Measurements from ENCODE around the gene XPNPEP3.
"Not testable (repeated sequence)": the region's sequence is repeated elsewhere in the genome, so short reads cannot be mapped to it uniquely, and the experiment has no call there.

Gene XPNPEP3

DNA sequence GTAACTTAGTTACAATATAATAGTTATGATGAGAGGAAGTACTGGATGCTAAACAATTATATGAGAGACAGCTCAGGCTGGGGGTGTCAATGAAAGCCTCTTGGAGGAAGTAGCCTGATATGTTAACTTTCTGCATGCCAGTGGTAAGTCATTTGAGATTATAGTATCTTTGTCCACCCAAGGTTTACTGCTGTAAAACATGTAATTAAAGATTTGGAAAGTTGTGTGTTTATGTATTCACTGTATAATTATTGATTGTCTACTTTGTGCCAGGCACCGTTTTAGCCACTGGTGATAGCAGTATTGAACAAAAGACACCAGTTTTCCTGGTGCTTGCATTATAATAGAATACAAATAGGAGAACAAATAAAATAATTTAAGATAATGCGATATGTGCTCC lies 5.6 kb downstream of the XPNPEP3 start:
- no peaks in the 10 kb centered on the region for H3K27me3 ChIP-seq
- no peaks in the 10 kb centered on the region for H3K9me3 ChIP-seq
- no peak for TF ChIP-seq CTCF (IDR thresholded peaks at IDR 0.05)
- peaks cover 12 to 13% of the 10 kb centered on the region in 2 experiments for H3K4me1 ChIP-seq (ENCODE audit: control insufficient read depth in 1 of 2, insufficient read depth in 1 of 2, low read depth in 1 of 2, low read length in 1 of 2)
- H3K4me3 ChIP-seq (ENCODE audit: low read depth in 1 of 2, low read length in 1 of 2), result no peak overlapping the region
- H3K36me3 ChIP-seq, result no peaks in the 10 kb centered on the region
- no peak overlapping the region for H3K27ac ChIP-seq

GRCh38 chr22:40867109-40867508 lies 10.2 kb downstream of the XPNPEP3 start:
- Histone ChIP-seq H3K27ac (no peak overlapping the region), H3K4me3 (ENCODE audit: low read depth in 1 of 2, low read length in 1 of 2) (no peak overlapping the region), H3K36me3 (peaks cover 11% of the 10 kb centered on the region), H3K27me3 (no peaks in the 10 kb centered on the region), H3K9me3 (no peaks in the 10 kb centered on the region), H3K4me1 (ENCODE audit: control insufficient read depth in 1 of 2, insufficient read depth in 1 of 2, low read depth in 1 of 2, low read length in 1 of 2) (peaks cover 5 to 6% of the 10 kb centered on the region in 2 experiments)
- no peak for TF ChIP-seq CTCF (IDR thresholded peaks at IDR 0.05)

DNA sequence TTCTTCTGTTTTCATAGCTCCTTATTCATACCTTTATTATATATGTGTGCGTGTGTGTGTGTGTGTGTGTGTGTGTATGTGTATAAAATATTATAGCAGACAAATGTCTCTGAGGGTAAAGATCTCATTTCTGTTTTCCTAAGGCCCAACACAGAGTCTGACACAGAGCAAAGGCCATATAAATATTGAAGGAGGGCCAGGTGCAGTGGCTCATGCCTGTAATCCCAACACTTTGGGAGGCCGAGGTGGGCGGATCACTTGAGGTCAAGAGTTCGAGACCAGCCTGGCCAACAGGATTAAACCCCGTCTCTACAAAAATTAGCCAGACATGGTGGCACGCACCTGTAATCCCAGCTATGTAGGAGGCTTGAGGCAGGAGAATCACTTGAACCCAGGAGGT lies 11.4 kb downstream of the XPNPEP3 start:
- H3K9me3 ChIP-seq; H3K27me3 ChIP-seq; H3K4me3 ChIP-seq (ENCODE audit: low read depth in 1 of 2, low read length in 1 of 2); H3K4me1 ChIP-seq (ENCODE audit: control insufficient read depth in 1 of 2, insufficient read depth in 1 of 2, low read depth in 1 of 2, low read length in 1 of 2); H3K27ac ChIP-seq: not testable (repeated sequence)
- H3K36me3 ChIP-seq, result peaks cover 11% of the 10 kb centered on the region

- no peaks in the 10 kb centered on the region for H3K9me3 ChIP-seq
- peaks cover 11% of the 10 kb centered on the region for H3K36me3 ChIP-seq
- H3K27ac ChIP-seq, result no peak overlapping the region
- H3K4me3 ChIP-seq (ENCODE audit: low read depth in 1 of 2, low read length in 1 of 2), result no peak overlapping the region
- H3K27me3 ChIP-seq, result no peaks in the 10 kb centered on the region
- no peak for TF ChIP-seq CTCF (IDR thresholded peaks at IDR 0.05)
- no peaks in the 10 kb centered on the region for H3K4me1 ChIP-seq (ENCODE audit: control insufficient read depth in 1 of 2, insufficient read depth in 1 of 2, low read depth in 1 of 2, low read length in 1 of 2)
Measured at GRCh38 chr22:40874016-40874415, 17.1 kb downstream of the XPNPEP3 start.

DNA sequence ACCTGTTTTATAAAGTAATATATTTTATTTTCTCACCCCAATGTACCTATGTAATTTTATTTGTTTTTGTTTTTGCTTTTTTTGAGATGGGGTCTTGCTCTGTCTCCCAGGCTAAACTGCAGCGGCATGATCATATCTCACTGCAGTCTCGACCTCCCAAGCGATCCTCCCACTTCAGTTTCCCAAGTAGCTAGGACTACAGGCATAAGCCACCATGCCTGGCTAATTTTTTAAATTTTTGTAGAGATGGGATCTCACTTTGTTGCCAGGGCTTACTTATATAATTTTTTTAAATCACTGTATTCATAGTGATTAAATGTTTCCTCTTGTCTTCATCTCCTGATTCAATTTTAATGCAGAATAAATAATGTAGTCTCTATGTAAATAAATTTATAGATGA lies 18.2 kb downstream of the XPNPEP3 start:
- Histone ChIP-seq H3K4me1 (ENCODE audit: control insufficient read depth in 1 of 2, insufficient read depth in 1 of 2, low read depth in 1 of 2, low read length in 1 of 2) (no peaks in the 10 kb centered on the region), H3K4me3 (ENCODE audit: low read depth in 1 of 2, low read length in 1 of 2) (no peak overlapping the region), H3K27ac (no peak overlapping the region), H3K9me3 (no peaks in the 10 kb centered on the region), H3K27me3 (no peaks in the 10 kb centered on the region), H3K36me3 (peaks cover 4% of the 10 kb centered on the region)
- TF ChIP-seq CTCF (IDR thresholded peaks at IDR 0.05), result no peak

- Histone ChIP-seq H3K4me1 (ENCODE audit: control insufficient read depth in 1 of 2, insufficient read depth in 1 of 2, low read depth in 1 of 2, low read length in 1 of 2) (no peaks in the 10 kb centered on the region), H3K4me3 (ENCODE audit: low read depth in 1 of 2, low read length in 1 of 2) (no peak overlapping the region), H3K27ac (no peak overlapping the region), H3K27me3 (no peaks in the 10 kb centered on the region), H3K36me3 (peaks cover 3% of the 10 kb centered on the region), H3K9me3 (no peaks in the 10 kb centered on the region)
- TF ChIP-seq CTCF (IDR thresholded peaks at IDR 0.05), result no peak
Measured at GRCh38 chr22:40876907-40877306, 20.0 kb downstream of the XPNPEP3 start.
